Sigmoid colon (tissue), 7 donors: ENCODE data around the gene MAP1LC3B. TPM values are rescaled to one million over a fixed set of nuclear protein-coding genes. Genes with fewer than 3 reads are reported as not detected.

ENCODE experiments used
- DNase-seq: peaks from one replicate; pipeline ENCODE4 v3.0.0-alpha.2; 2019
- H3K27ac ChIP-seq, 4 donors: fragments of 200-600 bp; sonication (generic); one replicate each; pipeline ENCODE4 v1.5.1; 2016 to 2019; ENCODE audit warnings: mild to moderate bottlenecking in 1 of 4
- H3K27me3 ChIP-seq, 3 donors: fragments of 200-600 bp; sonication (generic); one replicate each; pipeline ENCODE4 v1.5.1; 2019; ENCODE audit warnings: mild to moderate bottlenecking in 1 of 3
- H3K36me3 ChIP-seq, 4 donors: fragments of 200-600 bp; sonication (generic); one replicate each; pipeline ENCODE4 v1.5.1; 2016 to 2019
- H3K4me1 ChIP-seq, 4 donors: fragments of 200-600 bp; sonication (generic); one replicate each; pipeline ENCODE4 v1.5.1; 2017 to 2019
- H3K4me3 ChIP-seq, 4 donors: fragments of 200-600 bp; sonication (generic); one replicate each; pipeline ENCODE4 v1.5.1; 2017 to 2019; ENCODE audit warnings: mild to moderate bottlenecking in 2 of 4, moderate library complexity in 1 of 4
- H3K9me3 ChIP-seq, 4 donors: fragments of 200-600 bp in 3 of 4; sonication (generic) in 3 of 4; one replicate each; pipeline versions ENCODE4 v1.5.1 to v1.6.1; 2013 to 2019
- CTCF ChIP-seq, 4 experiments: fragments of 450-650 bp in 3 of 4; fragments of 200-600 bp in 1 of 4; IDR thresholded peaks; one replicate each; pipeline ENCODE4 v1.5.1; 2016 to 2019; ENCODE audit warnings: antibody characterized with exemption in 4 of 4, mild to moderate bottlenecking in 3 of 4, moderate library complexity in 2 of 4
- EP300 ChIP-seq, 4 donors: sonication (generic); formaldehyde crosslinking; IDR thresholded peaks; one replicate each; pipeline ENCODE4 v1.6.1; 2017; ENCODE audit warnings: antibody characterized with exemption in 4 of 4
- POLR2A ChIP-seq, 2 donors: fragments of 450-650 bp; IDR thresholded peaks; one replicate each; pipeline ENCODE4 v1.6.1; 2016; ENCODE audit warnings: antibody characterized with exemption in 2 of 2, mild to moderate bottlenecking in 2 of 2, moderate library complexity in 2 of 2
- POLR2AphosphoS5 ChIP-seq, 4 donors: sonication (generic); formaldehyde crosslinking; IDR thresholded peaks; one replicate each; pipeline ENCODE4 v1.6.1; 2017; ENCODE audit warnings: antibody characterized with exemption in 4 of 4
- WGBS, 2 donors: extraction: QIAGEN DNeasy Blood & Tissue Kit; methylation state at CpG; one replicate each; pipeline ENCODE4 v1.1.7; 2013; 5-methylcytosine and 5-hydroxymethylcytosine counted together
- intact Hi-C: fragments of 100-400 bp; cut with DNase I; formaldehyde crosslinking; loops from one replicate; pipeline ENCODE4 v1.15.1; 2023
- polyA plus RNA-seq, 3 donors: library from polyadenylated mRNA; stranded (reverse); fragments of 200-250 nt; gene quantifications; one replicate each; pipeline ENCODE4 v1.2.3, GENCODE V29; 2013
- total RNA-seq, 4 donors: library from RNA; depleted of rRNA; stranded (reverse); fragments of >200 nt; gene quantifications; one replicate each; pipeline ENCODE4 v1.1.0, GENCODE V29; 2016
- donor health status: healthy with polysubstance abuse.
- donor health status: Bipolar disorder and iron deficiency.
- donor health status: healthy.

Gene MAP1LC3B
- total and polyA plus RNA-seq, 7 donors = 48.0 to 137 (median 62.4) TPM

- WGBS, 2 donors = 95 to 96% methylated on average over 13 of the region's 13 CpGs
These were observed 44.1 kb upstream of the MAP1LC3B start for GRCh38 chr16:87347932-87348615.

GRCh38 chr16:87348616-87349157 lies 43.4 kb upstream of the MAP1LC3B start:
- intact Hi-C loops = no loop called here
- DNase-seq = no peak
- Histone ChIP-seq H3K4me1 (peaks cover 0 to 23% (median 16%) of the 10 kb centered on the region in 4 donors), H3K9me3 (no peaks in the 10 kb centered on the region), H3K27ac (no peak overlapping the region), H3K4me3 (no peak overlapping the region), H3K36me3 (peaks cover 12 to 46% (median 20%) of the 10 kb centered on the region in 4 donors), H3K27me3 (no peaks in the 10 kb centered on the region)
- no peak for TF ChIP-seq POLR2AphosphoS5 (IDR thresholded peaks at IDR 0.05)
- no peak for TF ChIP-seq CTCF (IDR thresholded peaks at IDR 0.05)
- TF ChIP-seq EP300 (IDR thresholded peaks at IDR 0.05) = no peak
- no peak for TF ChIP-seq POLR2A (IDR thresholded peaks at IDR 0.05)
- 94 to 96% methylated on average over 13 of the region's 13 CpGs for WGBS, 2 donors

More at GRCh38 chr16:87347932-87348615, 44.1 kb upstream of the MAP1LC3B start:
- Histone ChIP-seq H3K9me3 (no peaks in the 10 kb centered on the region), H3K27me3 (no peaks in the 10 kb centered on the region), H3K4me1 (peaks cover 0 to 23% (median 16%) of the 10 kb centered on the region in 4 donors), H3K27ac (no peak overlapping the region), H3K36me3 (peaks cover 13 to 46% (median 27%) of the 10 kb centered on the region in 4 donors), H3K4me3 (no peak overlapping the region)
- intact Hi-C loops = no loop called here
- no peak for DNase-seq
- TF ChIP-seq POLR2A (IDR thresholded peaks at IDR 0.05) (no peak), POLR2AphosphoS5 (IDR thresholded peaks at IDR 0.05) (no peak), CTCF (IDR thresholded peaks at IDR 0.05) (no peak), EP300 (IDR thresholded peaks at IDR 0.05) (no peak)

- no peak for TF ChIP-seq POLR2A (IDR thresholded peaks at IDR 0.05)
- TF ChIP-seq CTCF (IDR thresholded peaks at IDR 0.05) = no peak
- no peak for TF ChIP-seq EP300 (IDR thresholded peaks at IDR 0.05)
- no peak for TF ChIP-seq POLR2AphosphoS5 (IDR thresholded peaks at IDR 0.05)
- intact Hi-C loops = no loop called here
- peaks cover 0 to 17% (median 16%) of the 10 kb centered on the region in 4 donors for H3K4me1 ChIP-seq
- DNase-seq = no peak
- H3K27ac ChIP-seq = no peak overlapping the region
- no peak overlapping the region for H3K4me3 ChIP-seq
- peaks cover 10 to 48% (median 13%) of the 10 kb centered on the region in 4 donors for H3K36me3 ChIP-seq
- H3K9me3 ChIP-seq = no peaks in the 10 kb centered on the region
- no peaks in the 10 kb centered on the region for H3K27me3 ChIP-seq
- WGBS, 2 donors = 92 to 94% methylated on average over 8 of the region's 8 CpGs
These were observed 42.1 kb upstream of the MAP1LC3B start for GRCh38 chr16:87350031-87350430.

- no peak for DNase-seq
- peak overlapping the region in 1 of 4 donors; percentile 8 for H3K27ac ChIP-seq
- TF ChIP-seq EP300 (IDR thresholded peaks at IDR 0.05) (no peak), POLR2AphosphoS5 (IDR thresholded peaks at IDR 0.05) (no peak), CTCF (IDR thresholded peaks at IDR 0.05) (no peak), POLR2A (IDR thresholded peaks at IDR 0.05) (no peak)
- H3K9me3 ChIP-seq = no peaks in the 10 kb centered on the region
- no peaks in the 10 kb centered on the region for H3K27me3 ChIP-seq
- H3K4me3 ChIP-seq = no peak overlapping the region
- WGBS, 2 donors = 77 to 84% methylated on average over 23 of the region's 23 CpGs
- H3K4me1 ChIP-seq = peaks cover 0 to 17% (median 14%) of the 10 kb centered on the region in 4 donors
- intact Hi-C loops = no loop called here
- peaks cover 10 to 44% (median 11%) of the 10 kb centered on the region in 4 donors for H3K36me3 ChIP-seq
These were observed 41.3 kb upstream of the MAP1LC3B start for GRCh38 chr16:87350681-87351319.
